Measurements from ENCODE around the gene CHMP2A. TPM values are rescaled to one million over a fixed set of nuclear protein-coding genes. Genes with fewer than 3 reads are reported as not detected.

Gene CHMP2A
- total and polyA plus RNA-seq, 2 of the 8 experiments (the other 6 are each of a cell fraction or from before 2014, with no cell fraction given), result 70.0 to 132 TPM

GRCh38 chr19:58573658-58574164, 18.8 kb upstream of the CHMP2A start:
- Histone ChIP-seq H3K27ac (ENCODE audit: low read depth, low read length) (no peak overlapping the region), H3K36me3 (ENCODE audit: control insufficient read depth in 2 of 4, insufficient read depth in 4 of 4, low read length in 3 of 4) (peaks cover 2 to 6% (median 5%) of the 10 kb centered on the region in 4 experiments; a peak in 3 of 8 replicates), H3K23ac (ENCODE audit: insufficient read length) (no peak overlapping the region), H2AK5ac (ENCODE audit: low read depth, low read length) (no peak overlapping the region), H3K9ac (replicated peaks in 1 of 4; ENCODE audit: extremely low read depth in 1 of 4, low read depth in 3 of 4, low read length in 3 of 4) (0 out of 7 replicates have a peak overlapping the region, but pooled peaks of 1 of the 4 experiments have one; percentile 5), H3K56ac (replicated peaks; ENCODE audit: insufficient read length, low read depth, low read length) (no peak overlapping the region), H4K91ac (replicated peaks; ENCODE audit: insufficient read length, low read length) (no peak overlapping the region), H3K27me3 (replicated peaks in 1 of 4; ENCODE audit: control insufficient read depth in 3 of 4, extremely low read depth in 1 of 4, insufficient read depth in 3 of 4, low read length in 3 of 4) (no peaks in the 10 kb centered on the region), H3K79me1 (ENCODE audit: low read depth, low read length) (no peaks in the 10 kb centered on the region), H3K79me2 (ENCODE audit: control insufficient read depth in 1 of 2, insufficient read depth in 2 of 2, low read length in 2 of 2) (0 out of 4 replicates have a peak, but pooled peaks cover 0 to 3% of the 10 kb centered on the region in 2 experiments), H4K5ac (ENCODE audit: insufficient read length, low read depth, low read length) (no peak overlapping the region), H3K23me2 (ENCODE audit: low read depth, low read length) (peaks cover 17% of the 10 kb centered on the region), H2AFZ (ENCODE audit: low read length) (no peak overlapping the region), H3K14ac (ENCODE audit: insufficient read length) (no peak overlapping the region), H4K20me1 (replicated peaks in 1 of 2; ENCODE audit: control insufficient read depth in 1 of 2, insufficient read depth in 2 of 2, low read length in 2 of 2) (peaks cover 0 to 6% of the 10 kb centered on the region in 2 experiments), H2BK12ac (ENCODE audit: low read depth, low read length) (no peak overlapping the region), H2BK15ac (ENCODE audit: low read length) (no peak overlapping the region), H3K4me1 (replicated peaks in 1 of 4; ENCODE audit: control insufficient read depth in 3 of 4, insufficient read depth in 4 of 4, low read length in 3 of 4) (peaks cover 0 to 11% (median 1%) of the 10 kb centered on the region in 4 experiments; a peak in 3 of 7 replicates), H2BK20ac (ENCODE audit: low read length) (no peak overlapping the region), H3K4ac (replicated peaks; ENCODE audit: insufficient read length, low read depth, low read length) (no peak overlapping the region), H3K9me3 (ENCODE audit: insufficient read depth in 2 of 2, low read depth in 1 of 2, low read length in 1 of 2) (no peaks in the 10 kb centered on the region), H2BK120ac (replicated peaks; ENCODE audit: low read depth, low read length) (no peak overlapping the region), H3K4me2 (ENCODE audit: insufficient read depth in 1 of 2, low read depth in 2 of 2, low read length in 2 of 2) (peak overlapping the region; percentile 63 to 72), H3K18ac (ENCODE audit: extremely low read depth, low read length) (no peak overlapping the region), H2BK5ac (ENCODE audit: low read depth, low read length) (peak overlapping the region; percentile 11; the same call in 1 of the 2 replicates), H4K8ac (ENCODE audit: extremely low read depth, insufficient read depth, low read length) (no peak overlapping the region), H3K4me3 (ENCODE audit: extremely low read depth in 1 of 4, insufficient read depth in 2 of 4, low read depth in 3 of 4, low read length in 4 of 4) (peak overlapping the region; percentile 20 to 87 (median 78); a peak in 7 of 8 replicates)
- 12% methylated on average over 18 of the region's 20 CpGs; no CpG with 5 or more reads in 1 of the 2 experiments for WGBS, 2 experiments (ENCODE audit: extremely low coverage in 1 of 2, insufficient coverage in 1 of 2, insufficient read length in 1 of 2, insufficient replicate concordance in 2 of 2, low coverage in 1 of 2, low lambda C conversion rate in 2 of 2, missing lambda C conversion rate in 1 of 2)
- DNase-seq (ENCODE audit: low read depth in 1 of 2, low spot score in 2 of 2) (no peak), FAIRE-seq (no peak)
- ChIA-PET CTCF (ENCODE audit: partially characterized antibody) (no interaction called here), POLR2A (ENCODE audit: partially characterized antibody) (interaction anchor here (8.4 kb wide), 1 partner anchor 54 kb away, joined by 82 read pairs; the partner anchor contains the start of gene ZBTB45)
- peak; percentile 99 for TF ChIP-seq SAP30 (IDR thresholded peaks at IDR 0.05; ENCODE audit: insufficient read depth, insufficient replicate concordance, low read length)
- TF ChIP-seq, protein P1, sequence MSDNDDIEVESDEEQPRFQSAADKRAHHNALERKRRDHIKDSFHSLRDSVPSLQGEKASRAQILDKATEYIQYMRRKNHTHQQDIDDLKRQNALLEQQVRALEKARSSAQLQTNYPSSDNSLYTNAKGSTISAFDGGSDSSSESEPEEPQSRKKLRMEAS (IDR thresholded peaks at IDR 0.05), result peak; percentile 57
- no peak for TF ChIP-seq SUZ12 (IDR thresholded peaks at IDR 0.05; ENCODE audit: low read length)
- TF ChIP-seq, protein P2, sequence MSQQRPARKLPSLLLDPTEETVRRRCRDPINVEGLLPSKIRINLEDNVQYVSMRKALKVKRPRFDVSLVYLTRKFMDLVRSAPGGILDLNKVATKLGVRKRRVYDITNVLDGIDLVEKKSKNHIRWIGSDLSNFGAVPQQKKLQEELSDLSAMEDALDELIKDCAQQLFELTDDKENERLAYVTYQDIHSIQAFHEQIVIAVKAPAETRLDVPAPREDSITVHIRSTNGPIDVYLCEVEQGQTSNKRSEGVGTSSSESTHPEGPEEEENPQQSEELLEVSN (IDR thresholded peaks at IDR 0.05), result 0 out of 2 replicates have a peak, but pooled peaks have one; percentile 22
- TF ChIP-seq SIN3A (conservative IDR thresholded peaks at IDR 0.05 in 1 of 2, IDR thresholded peaks at IDR 0.05 in 1 of 2; ENCODE audit: low read depth in 1 of 2, low read length in 2 of 2), result peak in 1 of 2 experiments; percentile 99; a peak in 3 of 4 replicates

Measured in H1 (cell line).